T-helper 2 cell (primary cell): ENCODE measurements around the gene NEK11.

ENCODE experiments used
- DNase-seq, 5 experiments: peaks; one replicate each; pipeline versions ENCODE4 v3.0.0 to v3.0.0-alpha.2; 2012 to 2022
- total RNA-seq, 2 donors: gene quantifications; one replicate each; lab custom pipeline; 2026; lab: John Stamatoyannopoulos, UW

Gene NEK11, protein sequence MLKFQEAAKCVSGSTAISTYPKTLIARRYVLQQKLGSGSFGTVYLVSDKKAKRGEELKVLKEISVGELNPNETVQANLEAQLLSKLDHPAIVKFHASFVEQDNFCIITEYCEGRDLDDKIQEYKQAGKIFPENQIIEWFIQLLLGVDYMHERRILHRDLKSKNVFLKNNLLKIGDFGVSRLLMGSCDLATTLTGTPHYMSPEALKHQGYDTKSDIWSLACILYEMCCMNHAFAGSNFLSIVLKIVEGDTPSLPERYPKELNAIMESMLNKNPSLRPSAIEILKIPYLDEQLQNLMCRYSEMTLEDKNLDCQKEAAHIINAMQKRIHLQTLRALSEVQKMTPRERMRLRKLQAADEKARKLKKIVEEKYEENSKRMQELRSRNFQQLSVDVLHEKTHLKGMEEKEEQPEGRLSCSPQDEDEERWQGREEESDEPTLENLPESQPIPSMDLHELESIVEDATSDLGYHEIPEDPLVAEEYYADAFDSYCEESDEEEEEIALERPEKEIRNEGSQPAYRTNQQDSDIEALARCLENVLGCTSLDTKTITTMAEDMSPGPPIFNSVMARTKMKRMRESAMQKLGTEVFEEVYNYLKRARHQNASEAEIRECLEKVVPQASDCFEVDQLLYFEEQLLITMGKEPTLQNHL
- 6.5 to 9.6 reads per million in 2 donors for total RNA-seq

DNA sequence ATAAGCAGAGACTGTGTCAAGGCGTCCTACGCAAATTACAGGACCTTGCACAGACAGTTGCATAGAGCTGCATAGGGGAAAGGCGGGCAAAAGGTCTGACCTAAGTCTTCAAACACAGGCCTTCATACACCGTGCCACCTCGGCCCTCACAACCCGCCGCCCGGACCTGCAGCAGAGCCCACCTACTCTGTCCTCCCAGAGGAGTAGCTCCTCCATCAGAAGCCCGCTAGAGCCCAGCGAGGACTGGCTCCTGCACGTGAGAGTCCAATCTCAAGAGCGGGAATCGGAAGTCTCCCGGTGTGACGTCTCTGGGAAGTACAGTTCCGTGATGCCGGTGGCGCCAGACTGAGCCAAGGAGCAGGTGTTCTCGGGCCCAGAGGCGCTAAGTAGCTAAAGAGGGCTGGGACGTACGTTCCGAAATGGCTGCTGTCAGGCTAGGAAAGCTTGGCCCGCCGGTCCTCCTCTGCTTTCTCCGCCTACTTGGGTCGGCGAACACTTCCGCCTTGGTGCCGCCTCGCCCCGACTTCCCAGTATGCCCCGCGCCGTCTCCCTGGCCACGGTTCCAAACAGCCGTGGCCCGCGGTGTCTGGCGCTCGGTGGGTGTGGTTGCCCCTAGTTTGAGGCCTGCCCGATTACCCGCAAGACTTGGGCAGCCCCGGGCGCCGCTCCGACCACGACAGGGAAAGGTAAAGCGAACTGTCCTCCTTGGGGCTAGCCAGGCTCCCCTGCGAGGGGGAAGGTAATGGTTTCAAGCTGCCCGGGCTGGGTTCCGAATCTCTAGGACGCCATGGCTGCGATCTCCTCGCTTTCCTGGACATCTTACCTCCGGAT, at the start of gene NEK11, which contains the start of gene ASTE1:
NEK11 (plus strand) TSS at position 557 of the 831 bp plus-strand sequence. CDS start 2,832 bp downstream, outside the sequence.
ASTE1 (minus strand) TSS at position 505 of the 831 bp plus-strand sequence. CDS start 1,519 bp downstream, outside the sequence.
- DNase-seq, result peak; percentile 81 to 94 (median 88)

- DNase-seq, result no peak
Measured at GRCh38 chr3:130979117-130979516, 47.6 kb upstream of the NEK11 start.

DNA sequence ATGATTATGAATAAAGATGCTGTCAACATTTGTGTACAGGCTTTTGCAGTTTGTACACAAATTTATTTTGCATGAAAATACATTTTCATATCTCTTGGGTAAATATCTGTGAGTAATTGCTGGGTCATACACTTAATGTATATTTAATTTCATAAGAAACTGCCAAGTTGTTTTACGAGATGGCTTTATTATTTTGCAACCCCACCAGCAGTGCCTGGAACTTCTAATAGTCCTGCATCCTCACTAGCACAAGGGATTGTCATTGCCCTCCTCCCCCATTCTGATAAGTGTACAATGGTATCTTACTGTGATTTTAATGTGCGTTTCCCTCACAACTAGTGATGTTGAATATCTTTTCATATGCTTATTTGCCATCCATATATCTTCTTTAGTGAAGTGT, 45.2 kb upstream of the NEK11 start:
- DNase-seq, result no peak

- peak in 1 of 5 experiments; percentile 32 for DNase-seq
Measured at GRCh38 chr3:130990282-130990681, 36.4 kb upstream of the NEK11 start.

GRCh38 chr3:130991126-130991525, 35.6 kb upstream of the NEK11 start:
- DNase-seq, result peak in 1 of 5 experiments; percentile 56

- DNase-seq, result no peak
Measured at GRCh38 chr3:130992344-130992743, 34.3 kb upstream of the NEK11 start.

DNA sequence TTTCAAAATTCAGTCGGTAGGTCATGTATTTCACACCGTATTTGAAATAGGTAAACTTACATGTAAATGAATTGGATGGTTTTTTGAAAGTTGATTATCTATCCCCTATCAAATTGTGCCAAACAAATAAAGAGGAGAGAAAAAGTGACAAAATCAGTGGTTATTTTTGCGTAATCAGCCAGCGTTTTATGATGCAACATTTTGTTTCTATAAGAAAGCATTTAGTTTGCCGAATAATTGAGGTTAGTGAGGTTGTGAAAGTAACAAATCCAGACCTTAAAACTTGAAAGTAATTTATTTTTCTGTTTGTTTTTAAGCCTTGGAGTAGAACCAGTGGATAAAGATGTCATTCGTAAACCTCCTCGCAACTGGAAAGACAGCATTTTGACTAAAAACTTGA, 29.4 kb upstream of the NEK11 start:
- DNase-seq, result no peak

DNA sequence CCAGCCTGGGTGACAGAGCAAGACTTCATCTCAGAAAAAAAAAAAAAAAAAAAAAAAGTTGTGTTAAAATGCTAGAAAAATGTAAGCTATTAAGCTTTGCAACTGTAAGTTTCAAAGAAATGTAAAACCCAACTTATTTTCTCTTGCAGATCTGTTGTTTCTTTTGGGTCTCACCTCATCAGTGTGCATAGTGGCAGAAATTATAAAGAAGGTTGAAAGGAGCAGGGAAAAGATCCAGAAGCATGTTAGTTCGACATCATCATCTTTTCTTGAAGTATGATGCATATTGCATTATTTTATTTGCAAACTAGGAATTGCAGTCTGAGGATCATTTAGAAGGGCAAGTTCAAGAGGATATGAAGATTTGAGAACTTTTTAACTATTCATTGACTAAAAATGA, 25.6 kb upstream of the NEK11 start:
- DNase-seq, result no peak

DNA sequence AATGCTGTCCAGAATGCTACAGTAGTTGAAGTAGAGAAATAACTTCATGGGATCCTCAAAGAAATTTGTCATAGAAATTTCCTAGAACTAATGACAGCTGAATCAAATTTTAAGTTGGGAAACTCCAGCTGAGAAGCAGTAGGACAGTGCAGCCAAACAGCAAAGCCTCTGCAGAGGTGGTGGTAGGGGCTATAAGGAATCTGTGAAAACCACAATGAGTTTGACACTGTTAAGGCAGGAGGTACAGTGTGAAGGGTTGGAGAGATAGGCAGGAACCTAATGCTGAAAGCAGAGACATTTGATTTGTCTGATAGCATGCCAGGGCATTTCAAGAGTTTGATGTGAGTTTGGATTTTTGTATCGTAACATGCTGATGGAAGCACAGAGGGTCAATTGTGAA, 22.1 kb upstream of the NEK11 start:
- peak in 1 of 5 experiments; percentile 37 for DNase-seq

DNA sequence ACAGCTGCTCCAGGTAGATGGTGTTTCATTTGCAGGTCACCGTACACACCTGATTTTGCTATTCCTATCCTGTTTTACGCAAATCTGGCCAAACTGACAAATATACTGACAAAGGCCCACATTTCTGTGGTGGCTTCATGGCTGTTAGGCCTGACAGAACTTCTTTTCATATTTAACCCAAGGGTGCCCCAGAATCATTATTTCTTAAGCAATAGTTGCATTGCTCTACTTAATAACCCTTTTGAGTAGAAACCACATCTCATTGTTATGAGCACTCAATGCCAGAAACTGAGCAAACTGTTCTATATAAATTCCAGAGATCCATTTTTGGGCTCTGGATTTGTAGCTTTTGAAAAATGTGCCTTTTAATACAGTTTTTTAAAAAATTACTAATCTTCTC, 19.4 kb upstream of the NEK11 start:
- no peak for DNase-seq

GRCh38 chr3:131007782-131008181, 18.9 kb upstream of the NEK11 start:
- DNase-seq, result no peak

DNA sequence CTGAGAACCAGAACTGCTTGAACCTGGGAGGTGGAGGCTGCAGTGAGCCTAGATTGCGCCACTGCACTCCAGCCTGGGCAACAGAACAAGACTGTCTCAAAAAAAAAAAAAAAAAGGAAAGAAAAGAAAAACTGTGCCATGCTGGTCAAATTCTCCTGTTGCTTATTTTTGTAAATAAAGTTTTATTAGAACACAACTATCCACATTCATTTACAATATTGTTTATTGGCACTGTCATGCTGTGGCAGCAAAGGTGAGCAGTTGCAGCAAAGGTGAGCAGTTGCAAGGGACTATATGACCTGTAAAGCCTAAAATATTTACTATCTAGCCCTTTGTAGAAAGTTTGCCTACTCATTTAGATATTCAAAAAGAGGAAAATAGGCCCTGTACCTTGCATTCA, 18.4 kb upstream of the NEK11 start:
- no peak for DNase-seq

DNA sequence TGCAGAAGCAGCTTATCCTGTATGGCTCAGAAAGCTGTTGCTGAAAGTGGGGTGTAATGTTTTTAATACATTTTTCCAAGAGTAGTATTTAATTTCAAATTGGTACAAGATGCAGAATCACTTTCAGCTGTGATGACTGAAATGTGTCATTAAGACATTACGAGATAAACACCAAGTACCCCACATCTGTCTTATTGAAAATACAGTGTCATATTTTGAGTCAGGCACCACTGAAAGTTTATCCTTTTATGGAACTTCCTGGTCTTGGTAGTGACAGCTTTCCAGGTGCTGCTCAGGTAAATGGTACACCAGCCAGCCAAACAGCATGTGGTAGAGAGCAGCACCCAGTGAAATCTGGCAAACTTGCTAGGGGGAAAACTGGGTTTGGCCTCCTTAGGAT, 17.0 kb upstream of the NEK11 start:
- DNase-seq, result peak in 1 of 5 experiments; percentile 41

DNA sequence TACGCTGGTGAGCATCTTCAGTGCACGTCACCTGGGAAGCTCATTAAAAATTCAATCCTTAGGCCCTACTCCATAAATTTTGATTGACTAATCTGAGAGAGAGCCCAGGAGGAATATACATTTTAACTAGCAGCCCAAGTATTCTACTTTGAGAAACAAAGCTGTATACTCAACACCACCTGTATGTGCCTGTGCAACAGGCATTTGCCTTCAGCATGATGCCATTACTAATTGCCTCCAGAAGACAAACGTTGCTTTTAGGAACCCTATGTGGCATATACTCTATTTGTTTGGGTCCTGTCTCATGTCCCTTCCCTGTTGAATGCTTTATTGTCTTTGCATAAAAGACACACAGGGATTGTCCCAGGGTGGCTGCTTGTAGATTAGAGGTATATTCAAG, 7.7 kb upstream of the NEK11 start:
- DNase-seq, result no peak

DNA sequence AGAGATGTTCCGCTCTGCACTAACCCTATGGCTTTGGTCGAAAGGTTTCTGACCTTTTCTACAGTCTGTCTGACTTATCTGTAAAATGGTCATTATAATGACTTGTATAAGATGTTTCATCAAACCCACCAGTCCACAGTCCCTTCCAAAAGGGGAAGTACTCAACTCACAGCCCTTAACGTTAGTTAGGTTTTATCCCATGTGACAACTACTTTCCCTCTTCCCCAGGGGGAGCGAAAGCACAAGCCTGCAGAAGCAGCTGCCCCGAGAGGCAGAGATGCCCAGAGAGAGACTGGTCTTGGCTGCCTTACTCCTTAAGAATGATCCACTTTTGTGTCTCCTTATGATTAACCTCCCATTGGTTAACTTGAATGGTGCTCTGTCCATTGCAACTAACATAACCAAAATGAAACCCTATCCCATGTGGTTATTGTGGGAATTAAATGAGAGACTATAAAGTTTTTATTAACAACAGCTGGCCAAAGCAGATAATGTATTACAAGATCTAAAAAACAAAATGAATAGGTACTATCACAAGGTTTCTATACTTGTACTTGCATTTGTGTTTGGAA, 6.5 kb upstream of the NEK11 start:
- no peak for DNase-seq

- no peak for DNase-seq
Measured at GRCh38 chr3:131025539-131025938, 1.1 kb upstream of the NEK11 start.

GRCh38 chr3:131028844-131029243, 2.2 kb downstream of the NEK11 start:
- DNase-seq, result no peak

DNA sequence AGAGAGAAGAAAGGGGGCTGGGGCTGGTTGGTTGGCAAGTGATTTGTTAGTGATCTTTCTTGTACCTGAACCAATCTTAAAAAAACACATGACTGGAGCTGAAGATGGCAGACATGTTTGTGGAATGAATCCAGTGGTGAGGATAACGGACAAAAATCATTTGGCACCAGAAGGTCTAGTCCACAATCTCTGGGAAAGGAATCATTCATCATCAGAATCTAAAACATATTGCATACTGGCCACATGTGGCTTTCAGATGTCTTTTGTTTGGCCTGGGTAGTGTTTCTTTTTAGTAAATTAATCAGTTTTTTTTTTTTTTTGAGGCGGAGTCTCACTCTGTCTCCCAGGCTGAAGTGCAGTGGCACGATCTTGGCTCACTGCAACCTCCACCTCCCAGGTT, 5.0 kb downstream of the NEK11 start:
- no peak for DNase-seq

- peak in 2 of 5 experiments; percentile 10 to 67 for DNase-seq
Measured at GRCh38 chr3:131033480-131034080, 6.9 kb downstream of the NEK11 start.

- no peak for DNase-seq
Measured at GRCh38 chr3:131036200-131036816, 9.6 kb downstream of the NEK11 start.

GRCh38 chr3:131036986-131037385, 10.3 kb downstream of the NEK11 start:
- DNase-seq, result no peak

DNA sequence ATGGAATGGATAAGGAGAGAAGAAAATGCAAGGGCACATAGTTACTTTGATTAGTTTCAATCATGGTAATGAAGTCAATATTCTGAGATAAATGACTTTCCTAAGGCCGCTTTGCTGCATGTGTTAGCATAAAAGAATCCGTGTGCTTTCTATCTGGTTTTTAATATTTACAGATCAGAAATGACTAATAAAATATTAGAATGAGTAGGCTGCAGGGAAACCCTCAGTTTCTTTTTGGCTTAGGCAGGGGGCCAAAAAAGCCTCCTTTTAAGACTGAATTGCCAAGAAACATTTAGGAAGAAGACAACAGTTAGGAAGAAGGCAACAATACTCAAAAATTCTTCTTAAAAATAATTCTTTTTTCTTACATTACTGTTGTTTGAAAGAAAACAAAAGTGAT, 11.6 kb downstream of the NEK11 start:
- no peak for DNase-seq
